GM21423 (cell line): Measurements from ENCODE around the gene GRIK4.

Source experiments
- ATAC-seq: cut with Tn5 transposase; IDR thresholded peaks from one replicate; pipeline ENCODE4 v1.9.1; 2021; ENCODE audit warnings: mild to moderate bottlenecking, moderate library complexity; ENCODE audit not compliant: unreplicated experiment

Gene GRIK4

DNA sequence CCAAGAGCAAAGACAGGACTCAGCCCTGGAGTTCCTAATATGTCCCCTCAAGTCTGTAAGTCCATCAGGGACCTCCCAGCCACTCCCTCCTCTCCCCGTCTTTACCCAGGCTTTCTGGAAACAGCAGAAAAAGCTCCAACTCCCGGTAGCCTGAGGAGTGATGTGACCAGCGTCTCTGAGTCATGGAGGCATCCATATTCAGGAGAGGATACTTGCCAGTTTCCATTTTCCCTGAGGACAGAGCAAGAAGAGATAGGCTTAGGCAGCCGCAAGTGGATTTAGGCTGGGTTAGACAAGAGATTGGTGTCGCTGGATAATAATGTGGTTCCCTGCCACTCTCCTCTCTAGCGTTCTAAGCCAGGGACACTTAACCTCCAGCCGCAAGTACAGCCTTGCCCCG lies 206.6 kb downstream of the GRIK4 start:
- ATAC-seq = no peak

DNA sequence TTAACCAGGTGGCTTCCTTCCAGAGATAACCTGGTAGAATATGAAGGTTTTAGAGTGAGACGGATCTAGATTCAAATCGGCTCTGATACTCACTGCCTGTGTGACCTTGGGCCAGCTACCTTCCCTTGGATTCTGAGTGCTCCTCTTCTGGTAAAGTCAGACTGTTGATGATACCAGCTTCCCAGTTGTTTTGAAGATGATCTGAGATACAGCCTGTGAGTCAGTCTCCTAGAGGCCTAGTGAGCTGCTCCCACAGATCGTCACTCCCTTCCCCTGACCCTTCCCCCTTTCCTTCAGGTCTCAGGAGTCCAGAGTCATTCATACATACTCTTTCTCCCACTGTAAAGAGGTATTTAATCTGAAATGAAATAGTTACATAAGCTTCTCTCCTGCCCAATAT lies 207.8 kb downstream of the GRIK4 start:
- no peak for ATAC-seq

DNA sequence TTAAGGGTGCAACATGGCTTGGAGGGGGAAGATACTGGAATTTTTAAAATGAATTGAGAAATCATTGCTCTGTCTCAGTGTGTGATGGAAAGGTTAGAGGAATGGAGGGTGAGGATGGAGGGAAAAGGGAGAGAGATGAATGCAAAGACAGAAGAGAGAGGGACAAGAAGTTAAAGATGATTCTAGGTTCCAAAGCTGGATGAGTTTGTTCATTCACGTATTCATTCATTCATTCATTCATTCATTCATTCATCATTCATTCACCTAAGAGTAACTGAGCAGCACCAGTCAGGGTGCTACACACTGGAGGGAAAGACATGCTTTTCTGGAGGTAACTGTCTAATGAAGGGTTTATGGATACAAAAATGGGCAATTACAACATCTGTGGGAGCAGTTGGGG lies 209.2 kb downstream of the GRIK4 start:
- ATAC-seq = no peak

DNA sequence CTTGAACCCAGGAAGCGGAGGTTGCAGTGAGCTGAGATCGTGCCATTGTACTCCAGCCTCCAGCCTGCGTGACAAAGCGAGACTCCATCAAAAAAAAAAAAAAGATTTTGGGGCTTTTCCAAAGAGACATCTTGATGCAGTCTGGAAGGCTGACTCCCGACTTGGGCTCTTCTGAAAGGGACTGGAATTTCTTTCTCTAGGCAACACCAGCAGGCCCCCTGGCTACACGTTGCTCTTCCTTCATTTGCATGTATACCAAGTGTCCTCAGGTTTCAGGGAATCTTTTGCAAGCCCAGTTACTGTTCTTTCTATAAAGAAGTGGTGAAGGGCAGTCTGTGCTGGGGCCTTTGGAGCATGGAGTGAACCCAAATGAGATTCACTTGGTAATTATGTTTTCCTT lies 211.0 kb downstream of the GRIK4 start:
- ATAC-seq = no peak

DNA sequence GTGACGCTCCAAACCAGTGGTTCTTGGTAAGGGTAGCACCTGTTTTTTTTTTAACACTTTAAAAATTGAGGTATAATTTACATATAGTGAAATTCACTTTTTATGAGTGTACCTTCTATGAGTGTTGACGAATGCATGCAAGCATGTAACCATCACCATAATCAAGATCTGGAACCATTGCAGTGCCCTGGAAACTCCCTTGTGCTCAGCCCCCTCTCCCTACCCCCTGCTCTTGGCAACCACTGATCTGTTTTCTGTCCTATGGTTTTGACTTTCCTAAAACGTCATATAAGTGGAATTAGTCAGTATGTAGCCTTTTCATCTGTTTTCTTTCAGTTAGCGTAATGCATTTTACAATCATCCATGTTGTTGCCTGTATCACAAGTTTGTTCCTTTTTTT lies 212.2 kb downstream of the GRIK4 start:
- ATAC-seq = no peak

DNA sequence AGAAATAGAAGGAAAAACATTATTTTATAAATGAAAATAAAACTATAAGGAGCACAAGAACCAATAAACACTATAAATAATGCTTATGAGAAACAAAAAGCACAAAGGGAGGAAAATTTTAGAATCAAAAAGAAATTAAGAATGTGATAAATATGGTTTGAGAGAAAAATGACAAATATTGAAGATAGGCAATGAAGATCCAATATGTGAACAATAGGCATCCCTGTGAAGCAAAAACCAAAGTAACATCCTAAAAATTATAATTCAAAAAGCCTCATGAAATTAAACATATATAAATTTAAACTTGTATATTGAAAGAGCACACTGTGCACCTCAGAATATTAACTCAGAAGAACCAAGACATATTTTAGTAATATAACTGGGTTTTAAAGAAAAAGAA lies 216.2 kb downstream of the GRIK4 start:
- ATAC-seq = no peak

DNA sequence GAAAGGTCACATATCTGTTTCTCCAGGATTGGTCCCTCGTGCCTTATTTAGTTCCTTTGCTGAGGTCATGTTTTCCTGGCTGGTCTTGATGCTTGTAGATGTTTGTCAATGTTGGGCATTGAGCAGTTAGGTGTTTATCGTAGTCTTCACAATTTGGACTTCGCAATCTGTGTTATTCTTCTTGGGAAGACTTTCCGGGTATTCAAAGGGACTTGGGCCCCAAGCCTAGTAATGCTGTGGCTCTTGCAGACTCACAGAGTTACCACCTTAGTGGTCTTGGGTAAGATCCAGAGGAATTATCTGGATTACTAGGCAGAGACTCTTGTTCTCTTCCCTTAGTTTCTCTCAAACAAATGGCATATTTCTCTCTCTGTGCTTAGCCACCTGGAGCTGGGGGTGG lies 223.5 kb downstream of the GRIK4 start:
- no peak for ATAC-seq

DNA sequence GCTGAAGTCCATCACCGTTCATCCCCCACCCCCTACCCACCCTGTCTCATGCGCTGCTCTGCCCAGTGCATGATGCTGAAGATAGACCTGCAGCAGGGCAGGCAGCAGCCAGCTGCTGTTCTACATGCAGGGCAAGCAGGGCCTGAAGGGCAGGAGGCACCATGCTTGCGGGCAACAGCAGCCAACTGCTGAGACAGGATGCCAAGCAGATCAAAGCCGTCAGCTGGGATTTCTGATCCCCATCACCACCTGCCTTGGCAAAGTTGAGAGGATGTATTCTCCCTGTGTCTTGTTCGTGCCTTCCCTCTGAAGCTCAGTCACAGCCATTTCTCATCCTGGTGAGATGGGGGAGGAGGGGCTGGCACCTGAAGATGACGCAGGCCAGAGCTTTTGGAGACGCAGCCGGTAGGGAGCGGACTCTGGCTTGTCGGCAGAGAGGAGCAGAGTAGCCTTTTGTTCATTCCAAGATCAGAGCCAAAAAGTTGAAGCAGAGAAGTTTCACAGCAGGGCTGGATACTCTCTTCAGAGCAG lies 227.0 kb downstream of the GRIK4 start:
- ATAC-seq = no peak

DNA sequence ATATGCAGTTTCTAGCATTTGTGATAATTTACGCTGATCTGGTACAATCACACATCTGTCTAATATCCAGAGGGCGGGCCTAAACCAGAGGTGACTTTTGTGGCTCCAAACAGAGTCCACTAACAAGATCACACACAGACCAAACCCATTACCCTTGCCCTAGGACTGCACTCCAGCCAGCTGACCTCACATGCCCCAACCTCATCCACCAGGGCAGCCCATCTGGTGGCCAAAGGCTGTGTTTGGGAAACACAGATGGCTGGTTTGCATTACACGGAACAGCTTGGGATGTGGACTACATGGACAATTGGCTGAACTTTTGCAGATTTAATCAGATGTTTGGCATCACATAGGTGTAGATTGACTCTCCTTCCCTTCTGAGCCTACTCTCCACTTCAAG lies 228.2 kb downstream of the GRIK4 start:
- ATAC-seq = no peak

DNA sequence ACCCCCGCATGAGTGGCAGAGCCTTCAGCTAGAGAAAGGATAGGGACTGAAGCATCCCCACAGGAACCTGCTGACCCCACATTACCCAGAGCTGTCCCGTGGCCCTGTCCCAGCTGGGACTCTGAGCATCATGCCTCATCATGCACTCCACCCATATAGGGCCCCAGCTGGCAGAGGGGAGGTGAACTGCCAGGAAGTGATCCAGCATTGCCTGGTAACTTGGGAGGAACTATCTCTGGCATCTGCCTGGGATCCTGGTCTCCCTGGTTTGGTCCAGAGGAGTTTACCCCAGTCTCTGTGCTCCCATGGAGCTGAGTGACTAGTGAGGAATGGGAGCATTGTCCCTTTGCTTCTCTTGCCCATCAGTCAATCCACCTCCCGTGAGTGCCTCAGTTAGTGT lies 228.8 kb downstream of the GRIK4 start:
- no peak for ATAC-seq

DNA sequence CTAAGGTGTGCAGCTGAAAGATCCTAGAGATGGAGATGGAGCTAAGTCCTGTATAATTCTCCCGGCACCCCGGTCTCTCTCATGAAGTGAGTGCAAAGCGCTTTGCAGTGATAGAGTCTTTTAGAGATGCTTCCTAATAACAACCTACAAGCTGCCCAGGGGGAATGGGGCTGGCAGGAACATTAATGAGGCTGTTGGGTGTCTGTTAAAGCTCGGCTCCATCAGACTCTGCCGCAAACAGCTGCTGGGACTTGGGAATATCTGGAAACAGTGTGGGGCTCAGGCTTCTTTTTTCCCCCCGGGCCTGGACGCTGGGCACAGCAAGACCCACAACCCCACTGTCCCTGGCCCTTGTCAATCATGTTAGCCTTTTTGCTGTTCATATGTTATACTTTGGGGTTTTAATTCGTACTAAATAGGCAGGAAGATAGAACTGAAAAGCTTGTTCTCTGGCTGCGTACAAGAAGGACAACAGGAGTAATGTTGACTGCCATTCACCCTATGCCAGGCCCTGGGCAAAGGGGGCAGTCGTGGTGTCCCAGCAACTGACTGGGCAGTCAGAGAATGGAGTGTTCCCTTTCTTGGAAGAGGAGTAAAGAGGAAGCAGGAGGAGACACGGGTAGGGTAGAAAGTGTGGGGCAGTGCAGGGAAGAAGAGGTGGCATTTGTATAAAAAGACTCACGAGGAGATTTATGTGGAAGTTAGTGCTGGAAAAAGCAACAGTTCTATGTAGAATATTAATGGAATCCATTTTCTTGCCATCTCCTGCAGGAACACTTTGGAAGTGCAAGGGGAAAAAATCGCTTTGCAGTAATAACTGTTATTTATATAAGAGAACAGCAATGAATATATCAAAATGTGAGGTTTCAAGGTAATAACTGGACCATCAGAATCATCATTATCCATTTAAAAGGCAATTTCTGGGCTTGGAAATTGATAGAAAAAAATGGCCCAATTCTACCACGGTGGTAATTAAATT lies 232.8 kb downstream of the GRIK4 start:
- ATAC-seq = no peak

DNA sequence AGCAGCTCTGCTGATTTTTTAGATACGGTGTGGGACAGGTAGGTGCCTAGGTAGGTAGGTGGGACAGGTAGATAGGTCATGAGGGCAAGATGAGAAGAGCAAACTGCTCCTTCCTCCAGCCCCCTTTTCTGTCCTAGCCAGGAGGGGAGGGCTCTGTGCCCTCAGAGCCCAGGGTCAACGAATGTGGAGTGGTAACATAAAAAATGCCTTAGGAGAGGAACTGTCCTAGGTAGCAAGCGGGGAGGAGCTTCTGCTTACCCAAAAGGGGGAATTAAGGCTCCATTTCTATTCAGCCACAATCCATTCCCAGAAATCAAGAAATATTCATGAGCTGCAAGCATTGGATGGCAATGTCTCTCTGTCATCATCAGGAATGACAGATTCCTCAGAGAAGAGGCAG lies 234.8 kb downstream of the GRIK4 start:
- ATAC-seq = no peak

DNA sequence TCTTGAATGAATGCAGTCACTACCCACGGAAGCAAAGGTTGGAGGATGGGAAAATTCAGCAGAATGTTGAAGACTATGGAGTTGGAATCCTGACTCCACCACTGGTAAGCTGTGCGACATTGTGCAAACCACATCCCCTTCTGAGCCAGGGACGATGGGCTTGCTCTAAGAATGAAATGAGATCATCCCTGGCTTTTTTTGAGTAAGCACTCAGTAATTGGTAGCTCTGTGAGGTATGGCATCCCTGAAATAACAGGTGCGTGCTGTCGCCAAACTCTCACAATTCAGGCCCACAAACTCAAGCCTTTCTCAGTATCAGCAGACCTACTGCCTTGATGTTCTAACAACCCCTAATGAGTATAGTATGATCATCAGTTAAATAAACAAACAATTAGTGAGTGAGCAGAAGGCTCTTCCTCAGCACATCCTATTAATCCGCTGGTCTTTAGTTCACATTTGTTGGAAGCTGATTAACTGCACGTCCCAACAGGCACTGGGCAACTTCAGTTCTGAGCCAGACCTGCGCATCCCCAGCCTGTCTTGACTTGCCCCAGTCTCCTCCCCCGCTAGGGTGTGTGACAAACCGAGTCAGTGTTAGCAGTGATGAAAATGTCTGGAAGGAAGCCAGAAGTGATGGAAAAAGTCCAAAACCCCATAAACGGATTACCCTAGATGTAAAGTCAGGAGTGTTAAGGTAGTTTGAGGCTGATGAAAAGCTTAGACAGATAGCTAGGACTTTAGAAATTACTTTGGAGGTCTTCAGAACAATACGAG lies 235.5 kb downstream of the GRIK4 start:
- ATAC-seq = no peak

DNA sequence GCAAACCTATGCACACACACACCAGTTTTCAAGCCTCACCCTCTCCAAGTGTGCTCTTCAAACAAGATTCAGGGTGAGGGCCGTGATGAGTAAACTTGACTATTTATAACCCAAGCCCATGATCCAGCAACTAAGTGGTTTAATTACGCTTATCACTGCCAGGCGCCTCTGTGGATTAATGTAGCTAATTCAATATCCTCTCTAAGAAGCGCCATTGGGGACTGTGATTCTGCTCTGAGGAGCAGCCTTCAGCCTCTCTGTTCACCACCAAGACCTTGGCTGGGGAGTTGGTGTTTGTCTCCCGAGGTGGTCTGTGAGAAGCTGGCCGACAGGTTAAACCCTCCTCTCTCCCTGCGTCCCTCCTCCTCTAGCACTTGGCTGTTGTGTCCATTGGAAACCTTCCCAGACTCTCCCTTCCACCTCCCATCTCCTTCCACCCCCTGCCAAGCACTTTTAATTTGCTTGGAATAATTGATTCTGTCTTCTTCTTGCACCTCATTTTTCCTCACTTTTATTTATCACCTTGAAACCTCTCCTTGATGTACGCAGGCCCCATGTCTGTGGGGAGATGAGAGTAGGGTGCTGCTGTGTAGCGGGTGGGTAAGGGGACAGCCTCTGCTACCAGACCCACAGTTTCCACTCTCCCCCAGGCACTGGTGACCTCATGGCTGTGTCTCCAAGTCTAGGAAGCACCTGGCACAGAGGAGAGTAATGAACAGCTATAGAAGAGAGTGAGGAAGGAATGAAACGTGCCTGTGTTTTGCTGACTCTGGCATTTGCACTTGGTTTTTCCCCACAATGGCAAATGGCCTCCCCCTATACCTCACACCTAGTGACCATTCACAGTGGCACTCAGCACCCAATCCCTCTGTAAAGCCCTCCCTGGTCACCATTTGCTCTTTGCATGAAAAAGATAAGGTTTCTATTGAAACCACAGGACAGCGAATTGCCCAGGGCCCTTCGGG lies 236.6 kb downstream of the GRIK4 start:
- ATAC-seq = no peak

DNA sequence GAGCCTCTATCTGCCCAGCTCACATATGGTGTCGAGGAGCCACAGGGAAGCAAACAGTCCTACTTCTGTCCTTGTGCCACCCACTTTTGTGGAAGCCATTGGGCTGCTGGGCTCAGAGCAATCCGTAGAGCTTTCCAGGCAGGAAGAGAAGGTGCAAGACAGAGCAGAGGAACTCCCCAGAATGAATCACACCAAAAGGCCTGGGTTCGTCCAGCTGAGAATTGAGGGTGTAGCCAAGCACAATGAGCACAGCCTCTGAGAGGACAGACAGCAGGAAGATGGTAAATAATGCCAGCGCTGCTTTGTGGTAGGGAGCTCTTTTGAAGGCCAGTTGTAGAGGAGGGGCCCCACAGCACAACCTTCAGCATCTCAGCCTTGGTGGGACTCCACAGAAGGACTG lies 237.8 kb downstream of the GRIK4 start:
- no peak for ATAC-seq

DNA sequence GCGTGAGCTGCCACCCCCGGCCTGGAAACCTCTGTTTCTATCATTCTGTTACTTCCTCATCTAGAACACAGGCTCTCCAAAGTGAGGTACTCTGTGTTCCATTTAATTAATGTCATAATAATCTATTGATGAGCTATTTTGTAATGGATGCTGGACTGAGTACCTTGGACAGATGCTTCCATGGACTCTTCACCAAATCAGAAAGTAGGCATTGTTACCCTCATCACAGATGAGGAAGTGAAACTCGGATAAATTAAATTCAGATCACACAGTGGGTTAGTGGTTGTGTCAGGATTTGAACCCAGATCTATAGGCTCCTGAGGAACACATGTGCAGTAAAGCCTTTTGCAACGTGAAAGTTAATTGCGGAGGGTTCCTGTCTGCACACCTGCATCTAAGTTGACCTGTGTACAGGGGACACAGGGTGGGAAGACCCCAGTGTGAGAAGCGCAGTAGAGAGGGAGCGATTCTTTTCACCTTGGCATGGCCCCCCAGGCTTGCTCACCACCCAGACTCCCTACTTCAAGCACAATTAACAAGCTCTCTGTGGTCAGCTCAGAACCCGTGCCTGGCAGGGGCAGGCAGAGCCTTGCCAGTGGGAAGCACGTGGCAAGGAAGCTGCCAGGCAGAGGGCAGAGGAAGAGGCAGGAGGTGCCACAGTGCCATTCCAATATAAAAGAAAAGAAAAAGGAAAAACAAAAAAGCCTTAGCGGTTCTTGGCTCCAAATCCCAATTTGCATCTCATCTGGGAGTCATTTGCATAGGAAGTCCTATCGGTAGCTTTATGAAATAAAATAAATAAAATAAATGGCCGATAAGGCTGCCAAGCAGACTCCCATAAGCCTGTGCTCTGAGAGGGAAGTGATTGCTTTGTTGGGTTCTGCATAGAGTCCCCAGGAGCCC lies 239.3 kb downstream of the GRIK4 start:
- no peak for ATAC-seq

DNA sequence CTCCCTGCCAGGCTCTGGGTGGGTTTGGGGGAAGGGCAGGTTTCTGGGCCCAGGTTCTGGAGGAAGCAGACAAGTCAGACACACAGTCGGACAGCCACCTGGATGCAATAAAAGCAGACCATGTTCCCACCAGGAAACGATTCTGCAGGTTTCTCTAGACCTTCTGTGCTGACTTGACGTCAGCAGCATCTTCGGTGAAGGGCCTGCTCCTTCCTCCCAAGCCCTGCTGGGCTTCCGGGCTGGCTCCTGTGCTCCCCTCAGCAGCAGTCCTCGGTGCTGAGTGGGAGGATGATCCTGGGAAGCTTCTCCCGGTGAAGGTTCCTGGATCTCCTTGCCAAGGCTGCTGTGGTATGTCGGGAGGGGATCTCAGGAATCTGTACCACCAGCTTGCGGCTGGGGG lies 240.0 kb downstream of the GRIK4 start:
- no peak for ATAC-seq

DNA sequence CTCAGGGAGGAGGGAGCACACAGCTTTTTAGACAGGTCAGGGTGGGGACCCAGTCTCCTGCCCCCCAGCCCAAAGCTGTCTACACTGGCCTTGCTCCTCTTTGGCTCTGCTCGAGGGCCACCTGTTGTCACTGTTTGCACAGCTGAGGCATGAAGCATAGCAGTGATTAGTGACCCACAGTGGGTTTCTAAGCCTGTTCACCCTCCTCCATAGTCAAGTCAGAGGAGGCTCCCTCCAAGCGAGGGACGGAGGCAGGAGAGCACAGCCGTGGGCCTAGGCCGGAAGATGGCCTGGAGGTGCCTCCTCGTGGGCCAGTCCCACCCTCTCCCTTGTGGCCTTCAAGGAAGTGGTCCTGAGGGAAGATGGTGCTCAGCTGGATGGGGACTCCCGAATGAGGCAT lies 241.1 kb downstream of the GRIK4 start:
- ATAC-seq = no peak

DNA sequence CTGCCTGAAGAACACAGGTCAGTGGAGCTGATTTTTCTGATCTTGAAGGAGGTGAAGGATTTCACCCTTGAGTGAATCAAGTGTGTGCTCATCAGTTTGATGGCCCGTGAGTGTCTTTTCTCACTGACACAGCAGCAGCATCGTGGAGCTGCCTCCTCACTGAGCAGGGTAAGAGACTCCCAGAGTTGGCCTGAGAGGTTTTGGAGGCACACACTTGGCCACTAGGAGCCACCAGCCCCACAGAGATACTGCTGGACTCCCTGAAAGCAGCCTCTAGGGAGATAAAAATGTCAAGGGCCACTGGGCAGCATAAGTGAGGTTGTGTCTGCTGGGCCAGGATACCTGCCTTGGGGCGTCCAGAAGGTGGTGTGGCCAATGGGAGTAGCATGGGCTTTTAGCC lies 245.4 kb downstream of the GRIK4 start:
- ATAC-seq = no peak

DNA sequence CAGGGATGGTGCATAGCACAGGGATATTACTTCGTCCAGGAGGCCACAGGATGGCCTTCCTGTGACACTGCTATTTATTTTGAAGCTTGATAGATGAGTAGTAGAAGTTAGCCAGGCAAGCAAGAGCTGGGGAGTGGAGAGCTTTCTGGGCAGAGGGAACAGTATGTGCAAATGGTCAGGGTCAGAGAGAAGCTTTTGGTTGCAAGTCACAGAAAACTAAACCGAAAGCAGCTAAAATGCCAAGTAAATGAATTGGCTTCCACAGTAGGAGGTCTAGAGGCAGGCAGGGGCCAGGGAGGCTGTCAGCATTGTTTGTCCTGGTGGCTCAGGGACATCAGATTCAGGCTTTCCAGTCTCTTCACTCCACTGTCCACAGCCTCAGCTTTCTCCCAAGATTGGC lies 247.5 kb downstream of the GRIK4 start:
- ATAC-seq = no peak
